GM18498 (cell line): ENCODE data around the gene KAZALD1.
"Not testable (repeated sequence)": the region's sequence is repeated elsewhere in the genome, so short reads cannot be mapped to it uniquely, and the experiment has no call there.

Experiments used
- ATAC-seq: cut with Tn5 transposase; IDR thresholded peaks from one replicate; pipeline ENCODE4 v1.9.1; 2021; ENCODE audit warnings: mild to moderate bottlenecking, moderate library complexity; ENCODE audit not compliant: unreplicated experiment

KAZALD1 gene

GRCh38 chr10:101029520-101030295 is 32.1 kb upstream of the KAZALD1 start:
- no peak for ATAC-seq

GRCh38 chr10:101030496-101031127 is 31.2 kb upstream of the KAZALD1 start:
- ATAC-seq: no peak

DNA sequence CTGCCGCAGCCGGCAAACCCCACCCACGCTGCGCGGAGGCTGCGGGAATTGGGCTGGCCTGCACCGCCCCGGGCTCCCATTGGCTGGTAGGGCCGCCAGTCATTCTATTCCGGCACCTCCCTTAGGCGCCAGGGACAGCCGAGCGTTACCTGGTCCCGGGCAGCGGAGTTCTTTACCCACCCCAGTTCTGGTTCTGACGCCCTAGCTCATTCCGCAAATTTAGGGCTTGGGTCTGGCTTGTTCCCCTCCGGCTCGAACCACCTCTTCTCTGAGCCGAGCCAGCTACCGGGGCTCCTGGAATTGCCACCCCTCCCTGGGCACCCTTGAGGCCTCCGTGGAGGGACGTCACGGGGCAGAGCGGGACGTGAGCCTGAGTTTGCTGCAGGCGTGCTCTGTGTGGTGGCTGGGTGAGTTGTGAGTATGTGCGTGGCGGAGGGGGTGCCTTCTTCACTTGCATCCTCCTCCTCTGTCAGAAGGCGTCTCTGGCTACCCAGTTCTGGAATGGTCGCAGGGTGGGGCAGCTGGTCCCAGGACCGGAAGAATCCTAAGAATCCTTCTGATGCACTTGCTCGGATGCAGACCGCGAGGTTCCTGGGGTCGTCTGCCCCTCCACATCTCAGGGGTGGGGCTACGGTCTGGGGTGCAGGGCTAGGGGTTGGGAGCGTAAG is 30.5 kb upstream of the KAZALD1 start, which contains the start of the genes PDZD7 and SFXN3:
Gene PDZD7, minus strand, starts transcription at position 2 of the 668 bp plus-strand sequence. CDS start 910 bp downstream, outside the sequence.
Gene SFXN3, plus strand, starts transcription at position 107 of the 668 bp plus-strand sequence. CDS start 3,461 bp downstream, outside the sequence.
- ATAC-seq: peak; percentile 94

DNA sequence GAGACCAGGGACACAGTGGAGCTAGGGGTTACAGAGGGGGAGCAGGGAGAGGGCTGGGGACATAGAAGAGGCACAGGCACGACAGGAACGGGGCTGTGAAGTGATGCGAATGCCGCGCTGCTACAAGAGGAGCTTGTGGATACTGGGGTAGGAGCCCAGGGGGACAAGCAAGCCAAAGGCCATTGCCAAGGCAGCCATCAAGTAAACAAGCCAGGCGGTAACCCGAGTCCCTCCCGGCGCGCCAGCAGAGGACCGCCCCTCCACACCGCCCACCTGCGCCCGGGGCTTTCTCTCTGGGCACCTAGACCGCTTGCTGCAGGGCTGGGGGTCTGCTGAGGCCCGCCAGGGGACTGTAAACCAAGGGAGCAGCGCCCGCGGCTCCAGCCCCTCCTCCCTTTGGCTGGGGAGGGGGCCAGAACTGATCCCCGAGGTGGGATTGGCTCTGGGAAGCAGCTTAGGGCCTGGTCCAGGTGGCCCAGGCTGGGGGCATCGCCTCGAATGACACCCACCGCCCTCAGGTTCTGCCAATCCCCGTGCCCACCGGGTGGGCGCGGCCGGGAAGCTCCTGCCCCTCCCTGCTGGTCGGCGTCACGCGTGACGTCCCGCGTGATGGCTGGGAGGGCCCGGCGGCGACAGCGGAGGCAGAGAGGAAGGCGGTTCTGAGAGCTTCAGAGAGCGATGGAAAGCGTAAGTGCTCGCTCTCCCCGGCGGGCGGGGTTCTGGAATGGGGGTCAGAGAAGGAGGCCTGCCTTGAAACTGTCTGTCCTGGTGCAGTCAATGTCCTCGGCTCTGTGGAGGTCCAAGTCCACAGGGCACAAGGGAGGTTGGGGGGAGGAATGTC is 29.8 kb upstream of the KAZALD1 start:
- ATAC-seq: no peak

- ATAC-seq: no peak
Measured at GRCh38 chr10:101032637-101033224, 29.1 kb upstream of the KAZALD1 start.

- no peak for ATAC-seq
Measured at GRCh38 chr10:101033276-101033675, 28.5 kb upstream of the KAZALD1 start.

GRCh38 chr10:101034404-101034803 is 27.4 kb upstream of the KAZALD1 start:
- not testable (repeated sequence) for ATAC-seq

- ATAC-seq: no peak
Measured at GRCh38 chr10:101035314-101035713, 26.5 kb upstream of the KAZALD1 start.

GRCh38 chr10:101035916-101036702 is 25.7 kb upstream of the KAZALD1 start:
- ATAC-seq: no peak

DNA sequence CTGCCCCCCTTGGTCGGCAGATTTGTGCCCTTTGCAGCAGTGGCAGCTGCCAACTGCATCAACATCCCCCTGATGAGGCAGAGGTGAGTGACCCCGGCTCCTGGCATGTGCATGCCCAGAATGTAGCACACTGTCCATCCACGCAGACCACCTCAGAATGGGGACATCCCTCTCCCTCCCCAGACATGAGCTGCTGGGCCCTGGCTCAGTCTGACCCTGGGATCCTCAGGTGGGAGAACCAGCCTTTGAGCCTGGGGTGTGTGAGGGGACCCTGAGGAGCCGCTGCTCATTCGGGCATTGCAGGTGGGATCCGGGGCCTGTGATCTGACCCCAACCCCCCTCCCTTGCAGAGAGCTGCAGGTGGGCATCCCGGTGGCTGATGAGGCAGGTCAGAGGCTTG is 25.1 kb upstream of the KAZALD1 start:
- ATAC-seq: no peak

- ATAC-seq: no peak
Measured at GRCh38 chr10:101038484-101038883, 23.3 kb upstream of the KAZALD1 start.

- ATAC-seq: no peak
Measured at GRCh38 chr10:101040061-101040460, 21.7 kb upstream of the KAZALD1 start.

- ATAC-seq: no peak
Measured at GRCh38 chr10:101040851-101041250, 20.9 kb upstream of the KAZALD1 start.

- peak; percentile 62 for ATAC-seq
Measured at GRCh38 chr10:101041252-101041761, 20.5 kb upstream of the KAZALD1 start.

GRCh38 chr10:101042118-101042517 is 19.7 kb upstream of the KAZALD1 start:
- no peak for ATAC-seq

DNA sequence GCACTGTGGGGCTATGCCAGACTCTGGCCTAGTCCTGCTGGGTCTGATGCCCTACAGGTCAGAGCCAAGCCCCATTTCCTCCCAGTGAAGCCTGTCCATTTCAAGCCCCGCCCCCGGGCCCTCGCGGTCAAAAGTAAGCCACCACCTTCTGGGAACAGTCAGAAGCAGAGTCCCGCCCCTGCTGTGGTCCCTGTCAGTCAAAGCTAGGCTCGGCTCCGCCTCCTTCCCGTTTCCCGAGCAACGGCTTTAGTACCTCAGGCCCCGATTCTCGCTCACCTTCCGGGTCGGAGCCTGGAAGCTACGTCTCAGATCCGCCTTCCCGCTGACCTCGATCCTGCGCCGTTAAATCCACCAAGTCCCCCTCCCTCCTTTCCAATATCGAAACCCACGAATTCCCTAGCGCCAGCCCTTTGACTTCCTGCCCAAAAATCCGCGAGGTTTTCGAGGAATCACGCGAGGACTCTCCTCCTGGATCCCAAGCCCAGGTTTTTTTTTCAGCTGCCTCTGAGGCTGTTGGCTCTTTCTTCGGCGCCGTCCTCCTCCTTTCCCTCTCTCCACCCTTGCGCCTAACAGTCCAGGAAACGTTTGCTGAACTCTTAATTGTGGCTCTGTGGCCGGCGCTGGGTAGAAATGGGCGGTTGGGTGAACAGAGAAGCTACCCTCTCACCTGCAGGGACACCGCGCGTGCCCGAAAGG is 19.0 kb upstream of the KAZALD1 start:
- peak; percentile 96 for ATAC-seq

DNA sequence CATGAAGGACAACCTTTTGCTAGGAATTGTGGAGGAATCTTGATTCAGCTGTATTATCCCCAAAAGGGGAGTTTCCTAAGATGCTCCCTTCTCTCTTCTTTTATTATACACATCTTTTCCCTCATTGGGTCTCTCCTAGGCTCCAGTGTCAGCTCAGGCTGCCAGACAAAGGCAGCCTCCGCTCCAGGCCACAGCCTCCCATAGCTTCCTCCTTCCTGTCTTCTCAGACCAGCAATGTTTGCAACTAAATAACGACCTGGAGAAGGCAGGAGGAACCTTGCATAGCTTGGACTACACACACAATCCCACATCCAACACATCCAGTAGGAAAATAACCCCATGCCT is 18.5 kb upstream of the KAZALD1 start:
- ATAC-seq: no peak

DNA sequence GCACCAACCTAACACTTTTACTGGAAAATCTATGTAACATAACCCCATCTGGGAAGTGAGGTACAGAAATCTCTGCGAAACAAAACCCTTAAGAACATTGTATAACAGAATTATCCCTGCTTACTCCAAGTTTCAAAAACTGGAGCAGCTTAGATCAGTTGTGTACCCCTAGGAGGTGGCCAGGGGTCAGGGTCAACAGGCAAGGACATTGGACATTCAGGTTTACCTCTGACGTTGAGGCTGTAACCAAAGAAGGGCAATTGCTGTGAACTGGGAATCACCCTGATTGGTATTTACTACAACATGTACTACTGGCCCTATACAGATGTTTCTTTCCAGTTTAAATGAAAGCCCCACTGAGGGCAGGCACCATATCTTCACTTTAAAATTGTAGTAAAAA is 17.7 kb upstream of the KAZALD1 start:
- ATAC-seq: no peak
